IPS-NIHi7 (cell line): Measurements from ENCODE around the gene CEP104.

Experiments
- DNase-seq: peaks from one replicate; pipeline ENCODE4 v3.0.0; 2012; ENCODE audit warnings: mixed read lengths; ENCODE audit errors: extremely low spot score

The CEP104 gene

DNA sequence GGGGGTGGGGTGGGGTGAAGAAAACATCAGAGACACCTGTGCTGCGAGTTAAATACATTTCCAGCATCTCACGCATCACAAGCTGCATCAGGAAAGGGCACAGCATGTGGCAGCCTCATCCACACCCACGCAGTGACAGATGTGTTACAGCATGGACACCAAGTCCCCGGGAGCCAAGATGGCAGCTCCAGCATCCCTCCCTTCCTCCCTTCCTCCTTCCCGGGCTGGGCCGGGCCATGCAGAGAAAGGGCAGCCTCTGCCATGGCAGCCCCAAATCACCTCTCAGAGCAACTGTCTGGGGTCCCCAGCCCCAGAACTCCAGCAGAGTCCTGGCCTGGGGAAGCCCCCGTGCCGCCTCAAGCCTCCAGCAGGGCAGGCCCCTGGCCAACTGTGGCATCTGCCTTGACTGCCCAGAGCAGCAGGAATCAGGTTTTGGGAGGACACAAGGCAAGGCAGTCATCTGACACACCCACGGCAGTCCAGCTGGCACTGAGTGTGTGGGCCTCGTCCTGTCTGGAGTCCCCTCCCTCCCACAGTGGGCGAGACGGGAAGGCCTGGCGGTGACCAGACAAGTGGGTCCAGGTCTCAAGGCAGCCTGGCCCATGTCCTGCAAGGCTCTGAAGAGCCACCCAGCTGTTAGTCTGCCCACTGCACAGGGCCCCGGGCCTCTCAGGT, 78.3 kb downstream of the CEP104 start:
- no peak for DNase-seq

DNA sequence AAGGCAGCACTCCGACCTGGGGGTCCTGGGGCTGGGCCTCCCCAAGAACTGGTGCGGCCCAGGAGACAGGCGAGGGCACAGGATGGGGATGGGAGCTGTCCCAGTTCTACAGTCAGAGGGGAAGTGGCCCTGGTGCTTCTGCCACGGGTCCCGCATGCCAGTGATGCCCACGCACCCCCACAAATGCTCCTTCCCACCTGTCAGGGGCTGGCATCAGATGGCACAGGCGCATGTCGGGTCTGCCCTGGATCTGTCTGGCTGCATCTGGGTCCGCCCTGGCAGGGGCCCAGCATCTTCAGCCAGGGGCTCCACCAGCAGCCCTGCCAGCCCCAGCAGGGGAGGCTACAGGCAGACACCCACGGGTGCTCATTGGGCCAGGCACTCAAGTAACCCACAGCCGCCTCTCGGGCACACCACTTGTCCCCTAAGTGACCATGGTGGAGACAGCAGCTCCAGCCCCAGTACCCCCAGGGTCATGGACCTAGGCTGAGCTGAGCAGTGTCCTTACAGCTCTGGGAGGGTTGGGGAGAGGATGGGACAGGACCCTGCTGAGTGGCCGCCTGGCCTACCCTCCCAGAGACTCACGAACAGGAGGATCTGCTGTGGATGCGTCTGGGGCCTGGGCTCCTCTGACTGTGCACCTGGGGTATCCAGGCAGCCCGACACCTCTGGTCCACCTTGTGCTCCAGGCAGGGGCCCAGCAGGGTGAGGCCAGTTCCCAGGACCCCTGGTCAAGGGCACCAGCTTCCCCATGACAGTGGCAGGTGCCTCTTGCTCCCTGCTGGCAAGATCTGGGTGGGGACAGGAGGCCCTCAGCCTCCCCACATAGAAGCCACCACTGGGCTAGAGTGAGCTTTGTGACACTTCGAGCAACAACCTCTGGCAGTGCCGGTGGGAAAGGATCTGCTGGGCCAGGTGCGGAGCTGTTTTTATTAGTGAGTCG, 79.1 kb downstream of the CEP104 start:
- no peak for DNase-seq

DNA sequence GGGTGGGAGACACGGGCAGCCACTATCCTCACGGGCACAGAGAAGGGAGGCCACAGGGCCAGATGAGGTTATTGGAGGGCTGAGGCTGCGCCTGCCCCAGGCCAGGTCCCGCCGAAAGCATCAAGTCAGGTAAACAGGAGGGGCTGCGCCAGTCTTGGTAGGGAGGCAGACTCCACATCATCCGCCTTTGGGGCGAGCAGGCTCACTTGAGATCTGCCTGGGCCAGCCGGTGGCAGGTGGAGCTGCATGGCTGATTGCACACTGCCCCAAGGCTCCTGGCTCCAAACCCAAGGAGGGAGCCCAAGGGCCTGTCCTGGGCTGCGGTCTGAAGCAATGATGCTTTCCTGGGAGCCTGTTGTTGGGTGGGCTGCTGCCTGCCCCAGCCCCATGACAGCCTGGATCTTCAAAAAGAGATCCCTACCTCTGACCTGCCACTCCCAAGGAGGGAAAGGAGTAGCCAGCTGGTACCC, 79.9 kb downstream of the CEP104 start:
- no peak for DNase-seq

DNA sequence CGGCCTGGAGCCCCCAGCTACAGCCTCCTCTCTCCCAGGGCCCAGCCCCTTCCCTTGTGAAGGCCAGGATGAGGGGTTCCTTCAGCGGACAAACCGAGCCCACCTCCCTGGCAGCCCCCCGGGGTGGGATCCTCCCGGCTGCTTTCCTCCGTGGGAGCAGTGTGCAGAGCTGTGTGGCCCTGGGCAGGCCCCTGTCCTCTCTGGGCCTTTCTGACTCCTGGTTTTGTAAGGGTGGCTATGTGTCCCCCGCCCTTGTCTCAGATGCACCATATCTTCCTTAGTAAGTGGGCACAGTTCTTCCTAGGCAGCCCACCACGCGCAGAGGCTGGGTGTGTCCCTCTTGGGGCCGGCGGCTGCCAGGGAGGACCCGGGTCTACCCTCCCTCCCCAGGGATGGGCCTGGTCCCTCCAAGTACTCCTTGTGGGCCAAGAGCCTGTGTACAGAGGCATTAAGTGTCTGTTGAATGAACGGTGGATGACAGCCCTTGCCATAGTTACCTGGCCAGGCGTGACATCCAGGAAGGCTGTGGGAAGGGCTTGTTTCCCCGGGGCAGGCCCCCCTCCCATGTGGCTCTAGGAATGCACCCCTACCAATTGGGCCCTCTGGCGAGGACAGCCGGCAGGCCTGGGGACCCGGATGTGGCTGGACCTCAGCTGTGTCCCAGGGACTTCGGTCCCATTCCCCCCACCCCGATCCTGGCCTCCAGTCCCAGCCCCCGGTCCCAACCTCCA, 80.6 kb downstream of the CEP104 start:
- DNase-seq = no peak

DNA sequence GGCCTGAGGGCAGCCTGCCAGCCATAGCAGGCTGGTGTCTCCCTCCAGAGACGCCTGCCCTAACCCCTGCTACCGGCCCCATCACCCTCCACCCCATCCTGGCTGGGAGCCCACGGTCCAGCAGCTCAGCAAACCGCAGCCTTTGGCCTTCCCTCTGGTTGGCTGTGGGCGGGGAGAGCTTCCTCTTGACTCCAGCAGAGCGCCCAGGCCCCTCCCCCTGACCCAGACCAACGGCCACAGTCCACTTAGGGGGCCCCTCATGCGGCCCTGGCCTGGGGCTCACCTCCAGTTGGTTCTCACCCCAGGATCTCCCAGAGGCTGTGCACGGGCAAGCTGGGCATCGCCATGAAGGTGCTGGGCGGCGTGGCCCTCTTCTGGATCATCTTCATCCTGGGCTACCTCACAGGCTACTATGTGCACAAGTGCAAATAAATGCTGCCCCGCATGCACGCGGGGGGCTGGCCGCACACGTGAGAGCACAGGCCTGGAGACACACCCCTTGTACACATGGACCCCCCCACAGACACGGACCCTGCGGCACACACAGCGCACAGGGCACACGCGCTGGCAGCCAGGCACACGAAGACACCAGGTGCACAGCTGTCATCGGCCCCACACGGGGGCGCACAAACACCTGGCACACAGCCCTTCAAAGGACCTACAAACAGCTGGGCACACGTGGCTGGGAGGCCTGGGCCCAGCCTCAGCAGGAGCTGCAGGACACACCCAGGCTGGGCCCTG, 81.4 kb downstream of the CEP104 start:
- peak; percentile 80 for DNase-seq

DNA sequence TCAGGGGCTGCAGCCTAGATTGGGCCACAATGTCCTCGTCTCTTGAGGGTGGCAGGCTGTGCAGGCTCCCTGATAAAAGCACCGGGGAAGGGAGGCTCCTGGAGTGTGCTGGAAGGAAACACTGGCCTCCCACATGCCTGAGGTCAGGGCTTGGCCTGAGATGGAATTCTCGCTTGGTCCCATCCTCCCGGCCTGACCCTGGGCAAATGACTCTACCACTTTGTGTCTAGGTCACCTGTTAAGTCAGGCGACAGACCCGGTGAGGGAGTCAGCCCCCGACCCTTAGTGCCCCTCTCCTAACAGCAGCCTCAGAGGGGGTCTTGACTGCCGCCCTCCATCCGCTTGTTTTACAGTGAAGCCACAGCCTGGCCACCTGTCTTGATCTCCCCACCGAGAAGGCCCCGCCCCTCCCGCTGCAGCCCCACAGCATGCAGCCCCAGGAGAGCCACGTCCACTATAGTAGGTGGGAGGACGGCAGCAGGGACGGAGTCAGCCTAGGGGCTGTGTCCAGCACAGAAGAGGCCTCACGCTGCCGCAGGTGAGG, 82.0 kb downstream of the CEP104 start:
- DNase-seq = no peak

DNA sequence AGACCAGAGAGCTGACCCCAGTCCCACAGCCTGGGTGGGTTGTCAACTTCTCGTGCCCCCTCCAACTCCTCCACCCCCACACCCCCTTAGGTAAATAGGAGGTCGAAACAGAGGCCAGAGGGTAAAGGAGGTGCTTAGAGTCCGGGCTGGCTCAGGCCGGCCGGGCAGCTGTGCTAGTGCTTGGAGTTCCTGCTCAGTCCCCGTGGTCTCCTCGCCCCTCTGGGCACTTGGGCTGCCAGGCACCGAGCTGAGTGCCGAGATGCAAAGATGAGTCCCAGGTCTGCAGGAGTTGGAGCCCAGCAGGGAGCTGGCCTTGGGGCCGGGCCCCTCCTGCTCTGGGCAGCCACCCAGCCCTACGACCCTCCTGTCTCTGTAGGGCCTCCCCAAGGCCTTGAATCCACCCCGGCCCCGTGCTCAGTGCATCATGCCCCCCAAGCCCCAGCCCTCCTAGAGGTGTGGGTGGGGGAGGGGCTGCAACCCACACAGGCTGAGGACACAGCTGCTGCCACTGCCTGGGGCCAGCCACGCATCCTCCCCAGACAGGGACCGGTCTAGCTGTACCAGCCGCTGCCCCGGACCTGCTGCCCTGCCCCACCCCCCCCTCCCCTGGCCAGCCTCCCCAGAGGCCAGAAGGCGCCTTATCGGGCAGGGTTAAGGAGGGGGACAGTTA, 82.6 kb downstream of the CEP104 start:
- no peak for DNase-seq

DNA sequence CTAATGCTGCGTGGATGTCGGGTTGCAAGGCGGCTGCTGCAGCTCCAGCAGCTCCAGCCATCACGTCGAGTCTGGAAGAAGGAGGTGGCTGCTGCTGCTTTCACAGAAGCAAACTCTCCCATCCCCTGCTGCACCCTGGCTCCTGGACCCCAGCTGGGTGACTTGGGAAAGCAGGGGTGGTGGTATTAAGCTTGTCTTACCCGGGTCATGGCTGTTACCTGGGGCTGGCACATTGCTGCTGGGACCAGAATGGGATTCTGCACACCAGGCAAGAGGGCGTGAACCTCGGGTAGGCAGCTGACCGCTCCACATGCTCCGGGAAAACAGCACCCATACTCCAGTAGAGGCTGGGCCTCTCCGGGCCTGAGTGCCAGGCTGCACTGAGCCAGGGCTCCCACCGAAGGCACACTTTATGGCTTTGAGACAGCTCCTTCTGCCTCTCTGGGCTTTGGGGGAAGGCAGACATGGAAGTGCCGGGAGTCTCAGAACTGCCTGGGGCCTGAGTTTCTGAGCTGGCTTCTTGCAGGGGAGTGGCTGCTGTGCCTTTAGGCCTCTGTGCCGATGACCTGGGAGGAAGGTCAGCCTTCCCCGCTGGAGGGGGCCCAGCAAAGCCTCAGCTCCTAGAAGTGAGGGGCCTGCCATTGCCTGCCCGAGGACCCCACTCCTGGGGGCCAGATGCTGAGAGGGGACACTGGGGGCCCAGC, 83.3 kb downstream of the CEP104 start:
- DNase-seq = no peak

DNA sequence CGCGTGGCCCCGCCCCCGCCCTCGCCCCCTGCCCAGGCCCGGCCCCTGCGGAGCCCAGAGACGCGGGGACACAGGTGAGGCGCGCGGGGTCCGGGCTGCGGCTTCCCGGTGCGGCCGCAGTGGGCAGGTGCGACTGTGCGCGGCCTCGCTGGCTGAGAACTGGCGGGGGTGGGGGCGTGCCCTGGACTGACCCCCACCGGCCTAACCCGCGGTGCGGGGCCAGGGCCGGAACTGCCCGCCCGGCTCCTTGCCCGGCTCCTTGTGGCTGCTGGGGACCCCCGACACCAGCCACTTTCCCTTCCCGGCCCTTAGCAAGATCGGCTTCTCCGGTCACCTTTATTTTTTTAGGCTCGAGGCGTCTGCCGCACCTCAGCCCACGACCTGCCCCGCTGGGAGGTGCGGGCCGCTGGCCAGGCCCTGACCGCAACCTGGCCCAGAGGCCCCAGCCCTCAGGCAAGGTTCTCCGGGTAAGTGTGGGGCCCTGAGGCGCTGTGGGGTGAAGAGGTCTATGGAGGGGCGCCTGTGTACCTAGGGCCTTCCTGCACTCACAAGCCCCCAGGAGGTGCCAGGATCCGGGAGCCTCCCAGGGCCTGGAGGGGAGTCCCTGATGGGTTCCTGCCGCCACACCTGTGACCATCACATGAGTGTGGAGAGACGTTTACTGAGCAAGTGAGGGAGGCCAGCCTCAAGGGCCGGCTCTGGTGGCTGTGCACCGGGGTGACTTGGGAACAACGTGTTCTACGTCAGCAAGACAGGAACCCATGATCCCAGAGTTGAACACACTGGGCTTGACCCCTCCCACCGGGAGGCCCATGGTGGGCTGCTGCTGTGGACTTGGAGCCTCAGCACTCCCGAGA, 84.1 kb downstream of the CEP104 start, which contains the start of gene SMIM1:
Gene SMIM1 (plus strand): TSS at position 35 of the 857 bp plus-strand sequence. CDS start 2,625 bp downstream, outside the sequence.
- no peak for DNase-seq

DNA sequence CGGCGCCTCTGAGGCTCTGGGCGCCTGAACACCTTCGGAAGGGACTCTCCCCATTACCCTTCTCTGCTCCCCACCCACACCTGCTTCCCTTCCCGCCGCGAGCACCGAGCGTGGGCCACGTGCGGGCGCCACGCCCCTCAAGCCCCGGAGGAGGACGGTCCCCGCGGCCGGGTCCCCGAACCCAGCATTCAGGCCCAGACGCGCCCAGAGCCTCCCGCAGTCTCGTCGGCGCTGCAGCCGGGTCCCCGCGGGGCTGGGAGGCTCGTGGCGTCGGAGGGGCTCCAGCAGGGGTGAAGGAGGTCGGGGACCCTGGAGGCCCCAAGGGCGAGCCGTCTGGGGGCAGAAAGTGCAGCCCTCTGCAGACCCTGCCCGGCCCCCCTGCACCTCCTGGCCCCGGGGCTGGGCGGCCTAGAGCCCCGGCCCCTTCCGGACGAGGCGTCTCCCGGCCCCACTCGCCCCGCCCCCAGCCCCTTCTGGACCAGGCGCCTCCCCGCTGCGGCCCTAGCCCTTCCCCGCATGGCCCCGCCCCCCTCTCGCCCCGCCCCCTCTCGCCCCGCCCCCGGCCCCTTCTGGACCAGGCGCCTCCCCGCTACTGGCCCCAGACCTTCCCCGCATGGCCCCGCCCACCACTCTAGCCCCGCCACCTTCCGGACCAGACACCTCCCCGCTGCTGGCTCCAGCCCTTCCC, 84.8 kb downstream of the CEP104 start:
- DNase-seq = peak; percentile 100

DNA sequence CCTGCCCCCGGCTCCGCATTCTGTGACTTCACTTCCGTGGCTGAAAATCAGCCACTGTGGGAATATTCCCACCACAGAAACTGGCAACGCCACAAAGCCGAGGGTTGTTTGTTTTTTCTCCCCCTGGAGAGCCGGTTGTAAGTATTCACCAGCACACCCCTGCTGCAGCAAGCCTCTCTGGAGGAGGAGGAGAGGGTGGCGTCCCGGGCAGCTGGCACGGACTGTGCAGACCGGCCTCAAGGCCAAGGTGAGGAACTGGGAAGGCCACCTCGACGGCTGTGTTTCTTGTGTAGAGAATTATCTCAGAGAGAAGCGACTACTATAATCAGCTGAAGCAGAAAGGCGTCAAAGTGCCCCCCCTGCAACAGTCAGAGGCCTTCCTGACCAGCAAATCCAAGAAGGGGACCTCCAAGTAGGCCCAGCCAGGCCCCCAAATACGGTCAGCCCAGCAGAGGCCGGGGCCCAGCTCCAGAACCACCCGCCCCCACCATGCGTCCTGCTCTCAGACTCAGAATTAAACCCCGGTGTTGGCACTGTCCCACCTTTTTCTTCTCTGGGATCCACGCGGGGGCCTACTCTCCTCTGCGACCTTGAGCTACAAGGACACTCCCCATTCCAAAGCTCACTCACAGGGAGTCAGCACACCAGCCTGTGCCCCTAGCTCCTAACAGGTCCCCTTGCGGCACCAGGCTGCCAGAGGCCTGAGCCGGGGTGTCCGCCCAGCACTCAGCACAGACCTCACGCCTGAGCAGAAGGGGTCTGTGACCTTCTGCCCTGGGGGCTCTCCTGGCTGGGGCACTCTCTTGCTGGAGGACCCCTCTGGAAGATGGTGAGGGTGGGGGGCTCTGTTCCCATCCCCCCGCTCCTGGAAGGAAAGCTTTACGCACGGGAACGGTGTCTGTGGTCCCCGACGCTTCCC, 85.6 kb downstream of the CEP104 start:
- DNase-seq = peak; percentile 56

DNA sequence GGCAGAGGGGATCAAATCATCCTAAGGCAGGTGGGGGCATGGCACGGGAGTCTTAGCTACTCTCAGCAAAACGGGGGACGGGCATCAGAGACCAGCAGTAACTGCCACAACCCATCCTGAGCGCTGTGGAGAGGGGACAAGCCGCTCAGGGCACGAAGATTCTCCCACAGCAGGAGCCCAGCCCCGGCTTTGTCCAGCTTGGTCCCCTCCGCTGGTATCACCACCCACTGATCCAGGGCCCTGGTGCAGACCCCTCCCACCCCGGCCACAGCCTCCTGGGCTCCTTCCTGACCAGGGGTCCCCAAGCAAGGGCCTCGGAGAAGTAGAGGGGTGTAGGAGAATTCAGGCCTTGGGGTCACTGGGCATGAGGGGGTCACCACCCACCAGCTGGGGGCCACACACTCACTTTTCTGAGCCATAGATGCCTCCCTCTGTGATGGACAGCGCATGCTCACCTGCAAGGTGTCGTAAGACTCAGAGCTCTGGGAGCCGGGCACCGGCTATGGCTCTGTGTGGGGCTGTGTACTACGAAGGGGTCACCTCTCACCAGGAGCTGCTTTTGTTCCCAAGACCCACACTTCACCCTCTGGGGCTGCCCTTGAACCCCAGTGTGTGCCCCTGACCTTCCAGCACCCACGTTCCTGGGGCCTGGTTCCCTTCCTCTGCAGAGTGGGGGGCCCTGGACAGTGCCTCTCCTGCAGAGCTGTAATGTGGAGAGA, 86.8 kb downstream of the CEP104 start:
- no peak for DNase-seq

DNA sequence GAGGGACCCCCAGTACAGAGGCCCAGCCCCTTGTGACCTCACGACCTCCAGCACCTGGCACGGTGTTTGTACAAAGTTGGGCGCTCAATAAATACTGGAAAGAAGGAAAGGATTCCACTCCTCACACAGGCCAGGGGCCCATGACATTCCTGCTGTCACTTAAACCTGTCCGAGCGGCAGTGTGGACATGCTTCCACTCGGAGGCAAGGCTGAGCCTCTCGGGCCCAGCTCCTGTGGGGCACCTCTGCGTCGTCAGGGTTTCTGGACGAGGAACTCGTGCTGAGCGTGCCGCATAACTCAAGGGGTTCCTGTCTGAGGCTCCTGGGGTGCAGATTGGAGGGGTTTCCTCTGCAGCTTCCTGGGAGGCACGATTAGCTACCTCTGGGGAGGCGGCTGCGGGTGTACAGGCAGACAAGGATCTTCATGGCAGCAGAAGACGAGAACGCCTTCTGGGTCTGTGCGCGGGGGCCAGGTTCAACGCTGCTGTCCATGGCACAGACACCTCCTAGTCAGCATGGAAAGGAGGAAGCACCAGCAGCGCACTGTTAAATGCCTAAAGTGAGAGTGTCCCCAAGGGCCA, 88.1 kb downstream of the CEP104 start:
- no peak for DNase-seq

DNA sequence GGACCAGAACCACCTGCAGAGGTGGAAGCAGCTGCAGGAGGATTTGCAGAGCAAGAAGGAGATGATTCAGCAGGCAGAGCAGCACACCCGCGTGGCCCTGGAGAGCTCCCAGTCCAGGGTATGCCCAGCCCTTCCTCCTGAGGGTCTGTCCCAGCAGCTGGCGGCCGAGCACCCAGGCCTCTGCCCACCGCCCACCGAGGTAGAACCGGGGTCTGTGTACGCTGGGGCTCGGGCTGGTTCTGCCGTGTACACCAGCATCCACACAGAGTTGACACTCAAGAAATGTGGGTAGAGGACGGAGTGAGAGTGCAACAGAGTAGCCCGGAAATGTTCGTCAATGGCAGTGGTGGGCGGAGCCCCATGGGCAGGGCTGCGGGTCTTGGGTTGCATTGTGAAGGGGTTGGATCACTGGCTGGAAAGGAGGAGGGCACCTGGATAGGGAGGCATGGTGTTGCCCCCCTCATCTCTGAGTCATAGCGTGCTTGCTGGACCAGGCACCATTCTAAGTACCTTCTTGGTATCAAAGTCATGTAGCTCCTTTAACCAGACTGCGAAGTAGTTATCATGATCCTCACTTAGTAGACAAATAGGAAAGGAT, 89.6 kb downstream of the CEP104 start:
- no peak for DNase-seq

DNA sequence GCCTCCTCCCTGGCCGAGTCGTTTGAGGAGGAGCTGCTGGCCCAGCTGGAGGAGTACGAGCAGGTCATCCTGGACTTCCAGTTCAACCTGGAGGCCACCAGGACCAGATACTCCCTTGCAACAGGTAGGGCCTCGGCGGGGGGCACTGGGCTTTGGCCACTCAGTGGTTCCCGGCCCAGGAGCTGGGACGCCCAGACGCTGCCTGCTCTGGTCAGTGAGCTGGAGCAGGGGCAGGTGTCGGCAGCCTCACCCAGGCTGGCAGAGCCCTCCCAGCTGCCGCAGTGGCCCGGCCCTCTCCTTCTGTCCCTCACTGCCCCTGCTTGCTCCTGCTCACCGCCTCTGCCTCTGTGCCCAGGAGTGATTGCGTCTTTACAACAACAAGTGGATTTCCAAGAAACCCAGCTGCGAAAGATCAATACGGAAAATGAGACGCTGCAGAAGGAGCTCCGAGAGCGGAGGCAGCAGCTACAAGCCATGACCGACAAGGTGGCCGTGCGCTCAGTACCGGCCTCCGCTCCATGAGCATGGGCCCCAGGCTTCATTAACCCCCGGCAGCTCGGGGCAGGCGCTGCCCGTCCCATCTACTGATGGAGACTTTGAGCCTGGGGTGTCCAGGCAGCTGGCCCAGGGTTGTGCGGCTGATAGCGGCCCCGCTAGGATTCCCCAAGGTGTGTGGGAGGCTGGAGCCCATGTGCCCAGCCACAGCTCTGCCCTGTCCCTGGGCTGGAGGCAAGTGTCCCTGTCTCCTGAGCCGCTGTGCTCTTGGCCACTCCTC, 93.5 kb downstream of the CEP104 start:
- no peak for DNase-seq
